HG03442 (cell line): ENCODE results near the gene RNF126.

Experiments
- ATAC-seq: cut with Tn5 transposase; IDR thresholded peaks from one replicate; pipeline ENCODE4 v1.9.1; 2021; ENCODE audit warnings: mild to moderate bottlenecking, moderate library complexity; ENCODE audit not compliant: unreplicated experiment

The RNF126 gene

DNA sequence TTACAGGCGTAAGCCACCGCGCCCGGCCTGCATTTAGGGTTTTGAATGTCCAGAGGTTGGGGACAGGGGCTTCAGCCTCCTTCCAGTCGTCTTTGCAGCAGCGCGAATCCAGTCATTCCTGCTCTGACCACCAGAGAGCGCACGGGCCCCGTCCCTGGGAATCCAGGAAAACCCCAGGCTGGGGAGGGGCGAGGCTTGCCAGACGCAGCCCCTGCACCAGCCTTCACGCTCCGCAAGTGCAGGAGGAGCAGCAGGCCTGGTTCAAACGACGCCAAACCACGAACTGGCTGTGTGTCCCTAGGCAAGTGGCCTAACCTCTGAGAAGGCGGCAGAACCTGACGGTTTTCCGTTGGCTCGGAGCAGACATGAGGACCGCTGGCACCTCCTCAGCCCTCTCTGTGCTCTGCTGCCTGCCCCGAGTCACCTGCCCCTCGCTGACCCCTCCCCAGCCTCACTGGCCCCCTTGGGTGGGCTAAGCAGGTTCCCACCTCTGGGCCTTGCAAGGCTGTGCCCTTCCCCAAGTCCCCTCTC, 2.0 kb upstream of the RNF126 start:
- no peak for ATAC-seq

GRCh38 chr19:663682-664117, 686 bp upstream of the RNF126 start:
- ATAC-seq = no peak

GRCh38 chr19:662207-662961, 630 bp downstream of the RNF126 start:
- peak; percentile 16 for ATAC-seq

DNA sequence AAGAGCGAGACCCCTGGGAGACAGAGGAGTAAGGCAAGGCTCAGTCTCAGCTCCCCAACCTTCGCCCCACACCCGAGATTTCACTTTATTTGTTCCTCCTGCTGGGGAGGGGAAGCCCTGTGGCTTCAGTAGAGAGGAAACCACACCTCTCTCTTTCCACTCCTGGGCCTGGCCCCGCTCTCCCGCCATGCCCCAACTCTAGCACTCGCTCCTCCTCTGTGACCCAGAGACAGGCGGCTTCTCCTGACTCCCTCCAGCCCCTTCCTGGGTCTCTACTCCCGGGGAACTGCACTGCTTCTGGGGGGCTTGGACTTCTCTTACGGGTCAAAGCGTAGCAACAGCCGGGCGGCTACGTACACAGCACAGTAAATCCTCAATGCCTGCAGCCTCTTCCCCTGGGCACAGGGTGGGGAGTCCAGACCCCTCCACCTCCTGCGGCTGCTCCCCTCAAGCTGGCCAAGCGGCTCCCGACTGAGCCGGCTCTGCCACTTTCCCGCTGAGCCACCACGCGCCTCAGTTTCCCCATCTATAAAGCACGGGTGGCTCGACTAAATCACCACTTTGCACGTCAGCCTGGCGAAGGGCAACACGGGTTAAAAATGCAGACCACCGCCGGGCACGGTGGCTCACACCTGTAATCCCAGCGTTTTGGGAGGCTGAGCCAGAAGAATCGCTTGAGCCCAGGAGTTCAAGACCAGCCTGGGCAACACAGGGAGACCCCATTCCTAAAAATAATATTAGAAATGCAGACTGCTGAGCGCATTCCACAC, 1.4 kb downstream of the RNF126 start:
- no peak for ATAC-seq

- no peak for ATAC-seq
Measured at GRCh38 chr19:660793-661426, 2.1 kb downstream of the RNF126 start.

DNA sequence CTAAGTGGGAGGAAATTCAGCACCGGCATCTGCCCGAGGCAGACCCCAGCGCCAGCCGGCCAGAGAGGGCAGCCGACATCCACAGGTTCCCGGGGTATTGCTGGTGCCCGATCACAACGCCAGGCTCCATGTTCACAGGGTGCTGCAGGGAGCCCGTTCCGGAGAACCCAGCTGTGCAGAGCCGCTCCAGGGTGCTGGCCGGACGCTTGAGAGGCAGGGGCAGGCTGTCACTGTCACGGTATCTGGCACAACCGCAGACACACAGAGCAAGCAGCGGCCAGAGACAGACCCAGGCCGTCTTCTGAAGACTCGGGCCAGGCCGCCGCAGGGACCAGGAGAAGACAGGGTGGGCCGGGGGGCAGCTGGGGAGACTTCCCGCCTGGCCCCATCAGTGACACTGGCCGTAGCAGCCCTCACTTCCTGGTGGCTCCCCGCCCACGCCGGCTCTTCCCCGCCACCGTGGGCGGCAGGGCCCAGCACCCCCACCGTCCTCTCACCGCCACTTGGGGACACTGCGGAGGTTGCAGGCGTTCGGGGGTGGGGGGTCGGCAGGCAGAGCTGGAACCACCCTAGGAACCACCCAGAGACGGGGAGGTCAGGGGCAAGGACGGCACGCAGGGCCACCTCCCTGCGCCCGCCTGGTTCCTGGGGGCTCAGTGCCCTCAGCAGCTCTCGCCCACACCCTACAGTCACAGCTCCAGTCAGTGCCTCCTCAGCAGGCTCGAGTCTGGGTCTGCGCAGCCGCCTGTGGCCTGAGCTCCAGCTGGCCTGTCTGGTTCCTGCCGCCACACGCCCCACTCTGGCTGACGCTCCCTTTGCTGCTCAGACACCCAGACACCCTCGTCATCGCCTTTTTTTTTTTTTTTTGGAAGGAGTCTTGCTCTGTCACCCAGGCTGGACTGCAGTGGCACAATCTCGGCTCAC, 3.8 kb downstream of the RNF126 start:
- no peak for ATAC-seq

DNA sequence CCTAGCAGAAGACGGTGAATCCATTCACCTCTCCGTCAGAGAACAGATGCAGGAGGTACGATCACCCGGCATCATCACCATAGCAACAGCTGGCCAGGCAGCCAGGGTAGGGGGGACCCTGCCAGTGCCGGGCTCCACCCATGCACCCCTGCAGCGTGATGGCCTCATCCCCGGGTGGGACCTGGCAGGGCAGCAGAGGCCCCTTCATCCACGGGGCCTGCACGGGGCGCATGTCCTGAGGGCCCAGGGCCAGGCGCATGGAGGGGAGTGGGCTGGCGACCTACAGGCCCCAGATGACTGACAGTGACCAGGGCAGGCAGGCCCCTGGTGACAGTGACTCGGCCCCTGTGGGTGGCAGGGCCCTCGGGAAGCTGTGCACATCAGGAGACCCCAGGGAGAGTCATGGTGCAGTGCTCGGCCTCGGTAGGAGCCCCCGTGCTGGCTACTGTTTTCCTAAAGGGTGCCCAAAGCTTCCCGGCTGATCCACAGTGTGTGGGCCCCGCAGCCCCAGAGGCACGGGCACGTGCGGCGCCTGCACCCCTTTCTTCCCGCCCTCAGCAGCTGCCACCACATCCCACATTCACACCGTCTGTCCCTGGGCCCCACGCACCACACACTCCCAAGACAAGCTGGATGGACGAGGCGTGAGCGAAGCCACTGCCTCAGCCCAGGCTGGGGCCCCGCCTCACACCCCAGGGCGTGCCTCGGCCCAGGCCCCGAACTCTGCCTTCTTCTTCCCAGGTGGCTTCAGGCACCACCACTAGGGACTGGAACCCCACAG, 4.8 kb downstream of the RNF126 start:
- no peak for ATAC-seq

- ATAC-seq = no peak
Measured at GRCh38 chr19:657611-658010, 5.4 kb downstream of the RNF126 start.

GRCh38 chr19:656751-657559, 6.1 kb downstream of the RNF126 start:
- no peak for ATAC-seq

DNA sequence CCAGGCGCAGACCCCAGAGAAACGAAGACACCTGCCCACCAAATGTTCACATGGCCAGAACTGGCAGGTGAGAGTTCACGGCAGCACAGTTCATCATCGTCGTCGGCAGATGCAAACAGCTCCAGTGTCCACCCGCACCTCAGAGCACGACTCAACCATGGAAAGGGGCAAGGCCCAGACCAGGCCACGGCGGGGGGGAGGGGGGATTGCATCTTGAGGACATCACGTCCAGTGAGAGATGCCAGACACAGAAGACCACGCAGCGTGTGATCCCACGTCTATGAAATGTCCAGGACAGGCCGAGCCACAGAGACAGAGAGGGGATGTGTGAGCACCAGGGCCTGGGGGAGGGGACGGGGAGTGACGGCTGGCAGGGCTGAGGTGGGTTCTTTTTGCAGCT, 7.3 kb downstream of the RNF126 start:
- no peak for ATAC-seq

GRCh38 chr19:653425-653824, 9.6 kb downstream of the RNF126 start:
- ATAC-seq = no peak

- no peak for ATAC-seq
Measured at GRCh38 chr19:652467-653389, 10.3 kb downstream of the RNF126 start.

GRCh38 chr19:651991-652390, 11.0 kb downstream of the RNF126 start:
- ATAC-seq = no peak

GRCh38 chr19:651114-651818, 11.7 kb downstream of the RNF126 start:
- no peak for ATAC-seq

DNA sequence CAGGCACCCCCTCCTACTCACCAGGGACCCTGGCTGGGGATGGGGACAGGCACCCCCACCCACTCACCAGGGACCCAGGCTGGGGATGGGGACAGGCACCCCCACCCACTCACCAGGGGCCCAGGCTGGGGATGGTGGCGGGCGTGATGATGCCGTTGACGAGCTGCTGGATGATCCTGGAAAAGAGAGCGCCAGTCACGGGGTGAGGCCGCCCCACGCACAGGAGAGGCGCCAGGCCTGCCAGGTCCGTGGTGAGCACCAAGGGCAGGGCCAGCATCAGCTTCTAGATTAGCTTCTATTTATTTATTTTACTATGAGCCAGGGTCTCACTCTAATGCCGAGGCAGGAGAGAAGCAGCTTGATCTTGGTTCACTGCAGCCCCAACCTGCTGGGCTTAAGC, 12.9 kb downstream of the RNF126 start:
- ATAC-seq = no peak

DNA sequence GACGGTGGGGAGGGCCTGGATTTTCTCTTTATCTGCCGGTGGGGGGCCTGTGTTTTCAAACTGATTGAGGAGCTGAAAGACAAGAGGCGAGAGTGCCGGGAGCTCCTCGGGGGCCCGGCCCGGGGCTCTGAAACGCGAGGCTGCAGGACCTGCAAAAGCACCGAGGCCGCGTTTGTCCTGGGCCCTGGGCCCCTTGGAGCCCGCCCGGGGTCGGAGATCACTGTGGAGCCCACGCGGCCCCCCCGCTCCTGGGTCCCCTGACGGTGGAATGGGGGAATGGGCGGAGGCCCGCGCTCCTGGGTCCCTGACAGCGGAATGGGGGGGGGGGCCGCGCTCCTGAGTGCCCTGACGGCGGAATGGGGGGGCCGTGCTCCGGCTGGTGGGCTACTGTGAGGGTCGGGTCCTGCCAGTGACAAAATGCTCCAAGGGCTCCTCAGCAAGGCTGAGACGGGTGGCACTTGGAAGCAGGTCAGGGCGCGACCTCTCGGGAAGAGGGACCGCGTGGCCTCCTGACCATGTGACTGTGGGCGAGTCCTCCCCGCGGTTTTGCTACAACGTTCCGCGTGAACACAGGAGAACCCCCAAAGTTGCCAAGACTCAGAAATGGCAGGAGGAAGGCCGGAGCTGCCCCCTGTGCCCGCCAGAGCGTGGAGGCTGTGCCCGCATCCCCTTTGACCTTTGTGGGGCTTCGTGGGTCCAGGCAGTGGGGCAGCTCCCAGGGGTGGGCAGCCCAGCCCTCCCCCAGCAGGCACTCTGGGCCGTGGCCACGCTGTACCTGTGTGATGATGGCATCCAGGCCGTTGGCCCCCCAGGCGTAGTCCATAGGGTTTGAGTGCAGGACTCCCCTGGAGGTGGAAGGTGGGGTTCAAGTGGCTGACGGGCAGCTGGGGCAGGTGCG, 13.9 kb downstream of the RNF126 start:
- ATAC-seq = no peak
